ENCODE results near the gene SCP2D1. TPM values are rescaled to one million over a fixed set of nuclear protein-coding genes. Genes with fewer than 3 reads are reported as not detected.

SCP2D1 gene
- total and polyA plus RNA-seq, 2 of the 8 experiments (the other 6 are each of a cell fraction or from before 2014, with no cell fraction given), result not detected

GRCh38 chr20:18790787-18791186, 22.8 kb upstream of the SCP2D1 start:
- H3K79me1 ChIP-seq (ENCODE audit: low read depth, low read length), result no peaks in the 10 kb centered on the region
- H3K23ac ChIP-seq (ENCODE audit: insufficient read length), result no peak overlapping the region
- no peak overlapping the region for H3K9ac ChIP-seq (replicated peaks in 1 of 4; ENCODE audit: extremely low read depth in 1 of 4, low read depth in 3 of 4, low read length in 3 of 4)
- ChIA-PET POLR2A (ENCODE audit: partially characterized antibody) (no interaction called here), CTCF (ENCODE audit: partially characterized antibody) (no interaction called here)
- TF ChIP-seq TAF7 (optimal IDR thresholded peaks at IDR 0.05; ENCODE audit: borderline replicate concordance, low read depth, low read length) (no peak), SUZ12 (IDR thresholded peaks at IDR 0.05; ENCODE audit: low read length) (no peak), CEBPB (IDR thresholded peaks at IDR 0.05; ENCODE audit: low read depth, low read length) (no peak), NANOG (IDR thresholded peaks at IDR 0.05; ENCODE audit: insufficient read depth, low read depth, low read length, poor library complexity, severe bottlenecking) (no peak), MAFK (IDR thresholded peaks at IDR 0.05; ENCODE audit: low read depth, low read length) (no peak), RBBP5 (IDR thresholded peaks at IDR 0.05; ENCODE audit: borderline replicate concordance, low read depth, low read length) (no peak), JUND (IDR thresholded peaks at IDR 0.05; ENCODE audit: low read length) (no peak), KDM5A (IDR thresholded peaks at IDR 0.05; ENCODE audit: low read length) (no peak)
- H4K5ac ChIP-seq (ENCODE audit: insufficient read length, low read depth, low read length), result no peak overlapping the region
- no peak overlapping the region for H2BK20ac ChIP-seq (ENCODE audit: low read length)
- H2BK12ac ChIP-seq (ENCODE audit: low read depth, low read length), result no peak overlapping the region
- no peak overlapping the region for H2AFZ ChIP-seq (ENCODE audit: low read length)
- no peak overlapping the region for H3K4ac ChIP-seq (replicated peaks; ENCODE audit: insufficient read length, low read depth, low read length)
- H3K4me2 ChIP-seq (ENCODE audit: insufficient read depth in 1 of 2, low read depth in 2 of 2, low read length in 2 of 2), result no peak overlapping the region
- H3K23me2 ChIP-seq (ENCODE audit: low read depth, low read length), result no peaks in the 10 kb centered on the region
- no peak overlapping the region for H3K18ac ChIP-seq (ENCODE audit: extremely low read depth, low read length)
- no peak overlapping the region for H4K91ac ChIP-seq (replicated peaks; ENCODE audit: insufficient read length, low read length)
- H3K14ac ChIP-seq (ENCODE audit: insufficient read length), result no peak overlapping the region
- FAIRE-seq (no peak), DNase-seq (ENCODE audit: low read depth in 1 of 2, low spot score in 2 of 2) (no peak)
- no peaks in the 10 kb centered on the region for H3K36me3 ChIP-seq (ENCODE audit: control insufficient read depth in 2 of 4, insufficient read depth in 4 of 4, low read length in 3 of 4)
- no peak overlapping the region for H2BK15ac ChIP-seq (ENCODE audit: low read length)
- H3K4me1 ChIP-seq (replicated peaks in 1 of 4; ENCODE audit: control insufficient read depth in 3 of 4, insufficient read depth in 4 of 4, low read length in 3 of 4), result no peaks in the 10 kb centered on the region
- no peak overlapping the region for H2AK5ac ChIP-seq (ENCODE audit: low read depth, low read length)
- peaks cover 0 to 15% (median 3%) of the 10 kb centered on the region in 4 experiments; a peak in 4 of 7 replicates for H3K27me3 ChIP-seq (replicated peaks in 1 of 4; ENCODE audit: control insufficient read depth in 3 of 4, extremely low read depth in 1 of 4, insufficient read depth in 3 of 4, low read length in 3 of 4)
- no peaks in the 10 kb centered on the region for H3K79me2 ChIP-seq (ENCODE audit: control insufficient read depth in 1 of 2, insufficient read depth in 2 of 2, low read length in 2 of 2)
- no peak overlapping the region for H2BK5ac ChIP-seq (ENCODE audit: low read depth, low read length)
- no peak overlapping the region for H3K4me3 ChIP-seq (ENCODE audit: extremely low read depth in 1 of 4, insufficient read depth in 2 of 4, low read depth in 3 of 4, low read length in 4 of 4)
- no peaks in the 10 kb centered on the region for H4K20me1 ChIP-seq (replicated peaks in 1 of 2; ENCODE audit: control insufficient read depth in 1 of 2, insufficient read depth in 2 of 2, low read length in 2 of 2)
- no peak overlapping the region for H3K56ac ChIP-seq (replicated peaks; ENCODE audit: insufficient read length, low read depth, low read length)
- no peaks in the 10 kb centered on the region; a peak in 1 of 4 replicates for H3K9me3 ChIP-seq (ENCODE audit: insufficient read depth in 2 of 2, low read depth in 1 of 2, low read length in 1 of 2)
- 88% methylated on average over 3 of the region's 3 CpGs; no CpG with 5 or more reads in 1 of the 2 experiments for WGBS, 2 experiments (ENCODE audit: extremely low coverage in 1 of 2, insufficient coverage in 1 of 2, insufficient read length in 1 of 2, insufficient replicate concordance in 2 of 2, low coverage in 1 of 2, low lambda C conversion rate in 2 of 2, missing lambda C conversion rate in 1 of 2)
- no peak overlapping the region for H3K27ac ChIP-seq (ENCODE audit: low read depth, low read length)
- no peak overlapping the region for H2BK120ac ChIP-seq (replicated peaks; ENCODE audit: low read depth, low read length)
- H4K8ac ChIP-seq (ENCODE audit: extremely low read depth, insufficient read depth, low read length), result no peak overlapping the region
